GM20000 (cell line): ENCODE results near the gene KDM7A.
A peak's percentile ranks its signal among the peaks of the same experiment; 100 is the strongest.

ENCODE experiments used
- DNase-seq: peaks from one replicate; pipeline ENCODE4 v3.0.0; 2012; ENCODE audit warnings: low spot score
- CTCF ChIP-seq: IDR thresholded peaks from 2 replicates; pipeline ENCODE4 v1.5.1; 2012; ENCODE audit warnings: mild to moderate bottlenecking, control low read depth; ENCODE audit errors: extremely low read depth, missing control alignments

Gene KDM7A

GRCh38 chr7:140067052-140067451 is 109.7 kb downstream of the KDM7A start:
- TF ChIP-seq CTCF = no peak
- no peak for DNase-seq

- peak; percentile 95 for DNase-seq
- TF ChIP-seq CTCF = no peak
Measured at GRCh38 chr7:140062528-140063299, 114.1 kb downstream of the KDM7A start, which contains the start of gene PARP12. Gene PARP12, minus strand, starts transcription at chr7:140062951. Its CDS starts 104 bp downstream, at chr7:140062847.

- peak; percentile 63 for DNase-seq
- no peak for TF ChIP-seq CTCF
Measured at GRCh38 chr7:140062118-140062527, 114.7 kb downstream of the KDM7A start.

GRCh38 chr7:140061607-140061930 is 115.2 kb downstream of the KDM7A start:
- no peak for TF ChIP-seq CTCF
- no peak for DNase-seq

- no peak for TF ChIP-seq CTCF
- no peak for DNase-seq
Measured at GRCh38 chr7:140060788-140061606, 115.8 kb downstream of the KDM7A start.

- no peak for DNase-seq
Measured at GRCh38 chr7:140060243-140060630, 116.5 kb downstream of the KDM7A start.

More at GRCh38 chr7:140060243-140060630, 116.5 kb downstream of the KDM7A start:
- TF ChIP-seq CTCF = no peak
